ENCODE measurements around the gene DAPK2. TPM values are rescaled to one million over a fixed set of nuclear protein-coding genes. Genes with fewer than 3 reads are reported as not detected.
"Not testable (repeated sequence)": the region's sequence is repeated elsewhere in the genome, so short reads cannot be mapped to it uniquely, and the experiment has no call there.

Gene DAPK2
- polyA plus RNA-seq, 4 donors: 4.9 to 6.2 (median 5.1) TPM

DNA sequence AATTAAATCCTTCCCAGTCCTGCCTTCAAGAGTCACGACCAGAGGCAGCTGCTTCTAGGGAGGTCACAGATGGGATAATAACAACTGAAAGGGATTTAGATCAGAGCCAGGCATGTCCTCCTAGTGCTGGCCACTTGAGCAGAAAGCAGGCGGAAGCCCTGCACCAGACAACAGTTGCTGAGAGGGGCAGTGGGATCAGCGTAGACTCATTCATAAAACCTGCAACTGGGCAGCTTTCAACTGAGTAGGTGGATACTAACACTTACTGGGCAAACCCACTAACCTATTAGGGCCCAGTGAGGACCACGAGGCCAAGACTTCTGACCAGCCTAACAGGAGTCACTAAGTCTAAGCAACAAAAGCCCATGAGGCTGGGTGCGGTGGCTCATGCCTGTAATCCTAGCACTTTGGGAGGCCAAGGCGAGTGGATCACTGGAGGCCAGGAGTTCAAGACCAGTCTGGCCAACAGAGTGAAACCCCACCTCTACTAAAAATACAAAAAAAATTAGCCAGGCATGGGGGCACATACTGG is 67.0 kb downstream of the DAPK2 start:
- DNase-seq (ENCODE audit: low read depth in 4 of 4, low spot score in 3 of 4): no peak

DNA sequence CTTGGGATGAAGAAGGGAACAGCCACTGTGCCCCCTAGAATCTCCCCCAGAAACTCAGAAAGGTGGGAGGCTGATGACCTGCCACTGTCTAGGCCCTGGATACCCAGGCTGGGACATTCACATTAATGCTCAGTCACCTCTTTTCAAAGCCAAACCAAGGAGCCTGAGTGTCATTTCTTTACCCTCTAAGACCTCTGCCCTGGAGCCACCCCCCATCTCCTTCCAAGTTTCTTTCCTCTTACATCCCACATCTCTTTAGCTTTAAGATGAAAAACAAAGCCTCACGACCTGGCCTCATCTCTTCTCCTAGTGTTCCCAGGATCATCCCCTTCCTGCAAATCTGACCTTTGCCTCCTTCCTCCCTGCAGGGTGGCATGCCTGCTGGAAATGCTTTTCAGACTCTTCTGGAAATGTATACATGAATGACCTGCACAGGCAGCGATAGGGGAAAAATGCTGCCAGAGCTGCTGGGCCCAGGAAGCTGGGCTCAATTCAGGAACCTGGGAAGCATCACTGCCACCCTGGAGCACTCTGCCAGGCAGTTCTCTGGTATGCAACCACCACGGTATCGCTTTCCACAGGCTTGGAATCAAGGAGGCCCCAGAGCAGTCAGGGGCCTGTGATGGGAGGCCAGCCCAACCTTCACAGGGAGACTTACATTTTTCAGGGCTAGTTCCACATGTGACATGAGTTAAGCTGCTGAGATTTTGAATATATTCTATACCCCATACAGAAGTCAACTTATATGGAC is 67.6 kb downstream of the DAPK2 start:
- DNase-seq (ENCODE audit: low read depth in 4 of 4, low spot score in 3 of 4): no peak

DNA sequence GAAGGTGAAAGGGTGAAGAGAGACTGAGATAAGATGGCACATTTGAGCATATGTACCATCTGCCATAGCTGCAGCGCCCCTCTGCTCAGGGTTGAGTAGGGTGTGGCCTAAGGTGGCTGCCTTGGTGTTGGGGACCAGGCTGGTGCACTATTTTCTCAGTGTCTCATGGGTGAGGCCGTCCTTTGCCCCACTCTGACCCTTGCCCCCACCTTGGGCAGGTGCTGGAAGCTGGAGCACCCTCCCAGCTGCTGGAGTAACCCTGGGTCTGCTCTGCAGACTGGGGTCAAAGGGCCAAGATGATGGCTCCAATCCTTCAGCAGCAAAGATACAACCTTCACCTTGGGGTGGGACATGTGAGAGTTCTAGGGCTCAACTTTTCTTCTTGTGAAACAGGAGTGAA is 69.2 kb downstream of the DAPK2 start:
- no peak for DNase-seq (ENCODE audit: low read depth in 4 of 4, low spot score in 3 of 4)

DNA sequence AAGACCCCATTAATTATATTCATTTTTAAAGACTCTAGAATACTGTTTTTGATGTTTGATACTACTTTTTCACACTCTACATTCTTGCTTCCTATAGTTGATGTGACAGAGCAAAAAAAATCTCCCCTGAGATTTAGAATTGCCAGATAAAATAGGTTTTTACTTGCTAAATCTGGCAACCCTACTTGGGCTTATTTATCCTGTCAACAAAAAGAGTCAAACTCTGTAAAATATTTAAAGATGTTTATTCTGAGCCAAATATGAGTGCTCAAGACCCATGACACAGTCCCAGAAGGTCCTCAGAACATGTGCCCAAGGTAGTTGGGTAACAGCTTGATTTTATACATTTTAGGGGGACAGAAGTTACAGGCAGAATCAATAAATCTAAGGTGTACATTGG is 72.3 kb downstream of the DAPK2 start:
- no peak for DNase-seq (ENCODE audit: low read depth in 4 of 4, low spot score in 3 of 4)

DNA sequence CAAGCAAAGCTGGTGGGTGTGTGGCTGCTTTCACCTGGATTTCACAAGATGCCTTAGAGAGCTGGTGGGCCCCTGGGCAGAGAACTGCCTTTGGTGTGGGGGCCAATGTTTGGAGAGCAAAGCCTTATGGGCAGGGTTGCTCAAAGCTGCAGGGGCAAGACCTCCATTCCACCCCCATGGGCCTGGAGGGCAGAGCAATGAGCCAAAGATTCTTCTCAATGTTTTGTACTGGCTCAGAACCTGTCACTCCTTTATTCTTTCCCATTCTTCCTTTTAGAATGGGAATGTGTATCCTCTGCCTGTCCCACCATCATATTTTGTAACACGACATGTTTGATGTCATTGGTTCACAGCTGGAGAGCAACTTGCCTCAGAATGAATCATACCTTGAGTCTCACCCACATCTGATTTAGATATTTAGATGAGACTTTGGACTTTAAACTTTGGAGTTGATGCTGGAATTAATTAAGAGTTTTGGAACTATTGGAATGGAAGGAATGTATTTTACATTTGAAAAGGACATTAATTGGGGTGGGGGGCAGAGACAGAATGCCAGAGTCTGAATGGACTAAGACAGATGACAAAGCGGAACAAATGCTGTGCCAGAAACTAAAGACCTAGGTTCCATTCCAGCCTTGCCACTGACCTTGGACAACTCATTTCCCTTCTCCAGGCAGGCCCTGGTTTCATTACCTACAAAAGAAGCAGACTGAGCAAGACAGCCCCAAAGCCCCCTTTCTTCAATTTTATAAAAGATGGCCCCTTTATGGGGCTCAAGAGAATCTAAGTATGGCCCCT is 72.9 kb downstream of the DAPK2 start:
- DNase-seq (ENCODE audit: low read depth in 4 of 4, low spot score in 3 of 4): no peak

DNA sequence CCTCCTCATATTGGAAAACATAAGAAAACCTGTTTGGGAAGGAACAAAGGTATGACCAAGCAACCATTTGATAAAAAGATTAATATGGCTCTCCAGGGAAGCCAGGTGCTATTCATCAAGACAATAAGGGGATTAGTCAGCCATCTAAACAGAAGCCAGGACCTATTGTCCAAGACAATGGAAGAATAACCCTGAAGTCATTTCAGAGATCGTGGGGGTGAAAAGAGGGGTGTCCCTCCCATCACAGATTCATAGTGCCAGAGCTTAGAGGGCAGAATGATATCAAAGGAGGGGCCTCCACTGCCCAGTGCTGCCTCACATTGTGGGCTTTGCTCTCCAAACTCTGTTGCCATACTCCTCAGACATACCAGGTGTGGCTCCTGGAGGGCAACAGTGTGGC is 73.5 kb downstream of the DAPK2 start:
- DNase-seq (ENCODE audit: low read depth in 4 of 4, low spot score in 3 of 4): no peak

DNA sequence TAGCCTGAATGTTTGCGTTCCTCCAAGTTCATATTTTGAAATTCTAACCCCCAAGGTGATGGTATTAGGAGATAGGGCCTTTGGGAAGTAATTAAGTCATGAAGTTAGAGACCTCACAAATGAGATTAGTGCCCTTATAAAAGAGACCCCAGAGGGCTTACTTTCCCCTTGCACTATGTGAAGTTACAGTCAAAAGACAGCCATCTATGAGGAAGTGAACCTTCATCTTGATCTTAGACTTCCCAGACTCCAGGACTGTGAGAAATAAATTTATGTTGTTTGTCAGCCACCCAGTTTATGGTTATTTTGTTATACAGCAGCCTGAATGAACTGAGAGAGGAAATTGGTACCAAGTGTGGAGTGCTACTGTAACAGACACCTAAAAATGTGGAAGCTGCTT is 74.4 kb downstream of the DAPK2 start:
- DNase-seq (ENCODE audit: low read depth in 4 of 4, low spot score in 3 of 4): no peak

DNA sequence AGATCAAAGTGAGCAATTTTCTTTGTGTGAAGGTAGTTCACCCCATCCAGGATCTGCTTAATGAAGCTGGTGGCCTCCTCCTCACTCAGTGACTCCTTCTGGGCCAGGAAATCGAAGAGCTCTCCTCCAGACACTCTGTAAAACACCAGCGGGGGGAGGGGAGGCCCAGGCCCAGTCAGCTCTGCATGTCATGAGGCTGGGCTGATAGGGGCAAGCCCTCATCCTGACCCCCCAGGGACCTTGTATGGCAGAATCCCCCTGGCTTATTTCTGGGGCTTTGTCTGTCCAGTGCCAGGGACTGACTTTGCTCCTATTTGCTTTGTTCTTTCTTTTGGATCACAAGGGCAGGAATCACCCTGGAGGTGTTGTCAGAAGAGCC is 74.9 kb downstream of the DAPK2 start:
- DNase-seq (ENCODE audit: low read depth in 4 of 4, low spot score in 3 of 4): no peak

DNA sequence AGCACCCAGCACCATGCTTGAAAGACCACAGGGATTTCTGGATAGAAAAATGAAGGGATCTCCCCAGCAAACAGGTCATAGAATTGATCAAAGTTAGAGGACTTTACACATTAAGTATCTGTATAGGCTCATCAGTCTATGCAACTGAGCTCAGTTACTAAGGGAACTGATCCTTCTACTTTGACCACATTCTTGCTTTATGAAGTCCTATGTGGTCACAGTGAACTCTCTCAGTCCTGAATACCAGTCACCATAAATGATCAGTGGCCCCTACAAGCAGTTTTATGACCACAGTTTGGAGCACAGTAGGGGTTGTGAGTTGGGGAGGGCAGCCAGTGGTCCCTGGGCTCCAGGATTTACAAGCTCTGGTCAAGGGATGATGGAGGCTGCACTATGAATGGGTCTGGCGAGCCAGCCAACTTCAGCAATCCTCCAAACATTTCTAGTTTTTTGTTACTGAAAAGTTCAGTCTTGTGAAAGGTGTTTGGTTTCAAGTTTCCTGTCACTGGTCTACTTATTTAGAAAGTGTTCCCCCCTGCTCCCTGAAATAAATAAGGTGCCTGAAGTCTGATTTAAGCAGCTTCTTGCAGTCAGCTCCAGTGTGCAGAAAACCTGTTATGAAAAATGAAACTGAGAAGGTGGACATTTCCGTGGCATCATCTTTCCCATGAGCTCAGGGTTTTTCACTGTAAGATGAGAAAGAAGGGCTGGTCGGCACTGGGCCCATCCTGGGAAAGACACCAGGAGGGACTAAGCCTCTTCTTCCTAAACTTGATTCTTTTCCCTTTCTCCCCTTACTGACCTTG is 75.5 kb downstream of the DAPK2 start:
- DNase-seq (ENCODE audit: low read depth in 4 of 4, low spot score in 3 of 4): no peak

DNA sequence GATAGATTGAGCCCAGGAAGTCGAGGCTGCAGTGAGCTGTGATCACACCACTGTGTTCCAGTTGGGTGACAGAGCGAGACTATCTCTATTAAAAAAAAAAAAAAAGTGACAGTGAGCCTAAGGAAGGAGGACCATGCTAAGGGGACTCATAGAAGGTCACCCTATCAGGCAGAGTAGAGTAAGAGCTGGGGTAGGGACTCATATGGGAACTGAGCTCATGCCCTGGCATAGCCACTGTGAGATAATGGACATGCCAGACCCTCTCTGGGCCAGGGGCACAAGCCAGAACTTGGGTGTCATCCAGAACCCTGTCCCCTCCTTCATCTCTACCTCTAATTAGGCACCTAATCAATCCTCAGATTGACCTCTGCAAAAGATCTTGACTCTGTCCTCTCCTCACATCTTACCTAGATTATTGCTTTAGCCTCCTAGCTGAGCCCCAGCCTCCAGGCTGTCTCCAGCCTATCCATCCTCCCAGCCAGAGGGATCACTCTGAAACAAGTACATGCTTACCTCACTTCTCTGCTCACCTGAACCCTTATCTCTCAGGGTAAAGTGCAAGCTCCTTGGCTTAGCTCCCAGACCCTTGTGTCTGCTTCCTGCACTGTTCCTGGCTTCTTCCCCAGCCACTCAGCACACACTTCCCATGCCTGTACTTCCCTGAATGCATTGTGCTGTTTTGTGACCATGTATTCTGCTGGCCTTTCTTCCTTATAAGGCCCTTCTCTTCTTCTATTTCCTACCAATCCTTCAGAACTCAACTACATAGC is 76.4 kb downstream of the DAPK2 start:
- DNase-seq (ENCODE audit: low read depth in 4 of 4, low spot score in 3 of 4): no peak

DNA sequence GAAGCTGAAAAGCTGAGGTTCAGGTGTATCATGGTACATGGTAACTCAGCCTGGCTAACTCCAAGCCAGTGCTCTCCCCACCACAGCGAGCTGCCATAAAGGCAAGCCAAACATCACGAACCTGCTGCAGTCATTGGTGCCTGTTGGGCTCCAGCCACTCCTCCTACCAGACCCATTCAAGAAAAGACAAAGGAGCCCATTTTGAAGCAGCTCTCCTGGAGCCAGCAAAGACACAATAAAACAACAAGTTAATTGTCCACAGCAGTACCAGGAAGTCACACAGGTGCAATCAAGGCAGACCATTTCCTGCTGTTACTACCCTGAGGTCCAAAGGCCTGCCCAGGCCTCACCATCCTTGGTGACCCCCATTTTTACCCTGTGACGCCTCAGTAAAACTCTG is 77.6 kb downstream of the DAPK2 start:
- no peak for DNase-seq (ENCODE audit: low read depth in 4 of 4, low spot score in 3 of 4)

DNA sequence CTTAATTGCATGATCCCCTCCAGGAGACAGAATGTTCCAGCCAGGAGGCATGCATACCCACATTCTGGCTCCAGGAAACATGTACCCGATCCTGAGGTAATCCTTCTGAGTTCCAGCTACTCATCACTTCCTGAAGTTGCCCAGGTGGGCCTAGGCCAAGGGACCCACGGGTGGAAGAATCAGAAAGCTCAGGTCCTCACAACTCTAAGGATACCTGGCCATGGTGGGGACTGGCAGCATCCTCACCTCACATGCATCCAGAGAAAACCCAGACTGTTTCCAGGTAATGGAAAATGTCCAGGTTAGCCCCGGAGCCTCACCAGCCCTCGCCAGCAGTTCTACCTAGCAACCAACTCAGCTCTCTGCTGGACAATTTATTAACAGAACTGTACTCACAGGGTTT is 78.2 kb downstream of the DAPK2 start:
- DNase-seq (ENCODE audit: low read depth in 4 of 4, low spot score in 3 of 4): no peak

DNA sequence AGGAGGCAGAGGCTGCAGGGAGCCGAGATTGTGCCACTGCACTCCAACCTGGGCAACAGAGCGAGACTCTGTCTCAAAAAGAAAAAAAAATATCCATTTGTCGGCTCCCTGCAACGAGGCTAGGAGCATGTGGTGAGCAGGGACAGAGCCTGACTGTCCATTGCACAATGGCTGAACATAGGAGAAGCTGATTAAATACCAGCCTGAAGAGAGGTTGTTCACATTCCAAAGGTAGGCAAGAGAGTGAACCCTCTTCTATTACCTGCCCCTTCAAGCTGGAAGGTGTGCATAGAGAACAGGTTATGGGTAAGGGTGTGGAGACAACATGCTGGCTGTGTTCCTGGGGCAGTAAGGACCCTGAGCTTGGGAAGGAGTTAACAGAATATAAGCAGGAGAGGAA is 78.7 kb downstream of the DAPK2 start:
- DNase-seq (ENCODE audit: low read depth in 4 of 4, low spot score in 3 of 4): no peak

DNA sequence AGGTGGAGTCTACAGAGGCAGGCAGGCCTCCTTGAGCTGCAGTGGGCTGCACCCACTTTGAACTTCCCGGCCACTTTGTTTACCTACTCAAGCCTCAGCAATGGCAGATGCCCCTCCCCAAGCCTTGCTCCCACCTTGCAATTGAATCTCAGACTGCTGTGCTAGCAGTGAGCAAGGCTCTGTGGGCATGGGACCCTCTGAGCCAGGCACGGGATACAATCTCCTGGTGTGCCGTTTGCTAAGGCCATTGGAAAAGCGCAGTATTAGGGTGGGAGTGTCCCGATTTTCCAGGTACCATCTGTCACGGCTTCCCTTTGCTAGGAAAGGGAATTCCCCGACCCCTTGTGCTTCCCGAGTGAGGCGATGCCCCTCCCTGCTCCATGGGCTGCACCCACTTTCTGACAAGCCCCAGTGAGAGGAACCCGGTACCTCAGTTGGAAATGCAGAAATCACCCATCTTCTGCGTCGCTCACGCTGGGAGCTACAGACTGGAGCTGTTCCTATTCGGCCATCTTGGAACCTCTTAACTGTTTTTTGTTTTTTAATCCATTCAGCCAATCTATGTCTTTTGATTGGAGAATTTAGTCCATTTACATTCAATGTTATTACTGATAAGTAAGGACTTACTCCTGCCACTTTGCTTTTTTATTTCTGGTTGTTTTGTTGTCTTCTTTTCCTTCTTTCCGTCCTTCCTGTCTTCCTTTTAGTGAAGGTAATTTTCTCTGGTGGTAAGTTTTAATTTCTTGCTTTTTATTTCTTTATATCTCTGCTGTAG is 83.2 kb downstream of the DAPK2 start:
- DNase-seq (ENCODE audit: low read depth in 4 of 4, low spot score in 3 of 4): not testable (repeated sequence)

DNA sequence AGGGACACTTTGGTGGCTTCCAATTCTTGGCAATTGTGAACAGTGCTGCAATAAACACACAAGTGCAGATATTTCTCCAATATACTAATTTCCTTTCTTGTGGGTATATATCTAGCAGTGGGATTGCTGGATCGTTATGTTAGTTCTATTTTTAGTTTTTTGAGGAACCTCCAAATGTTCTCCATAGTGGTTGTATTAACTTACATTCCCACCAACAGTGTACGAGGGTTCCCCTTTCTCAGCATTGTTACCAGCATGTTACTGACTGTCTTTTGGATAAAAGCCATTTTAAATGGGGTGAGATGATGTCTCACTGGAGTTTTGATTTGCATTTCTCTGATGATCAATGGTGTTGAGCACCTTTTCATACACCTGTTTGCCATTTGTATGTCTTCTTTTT is 92.8 kb downstream of the DAPK2 start:
- DNase-seq (ENCODE audit: low read depth in 4 of 4, low spot score in 3 of 4): no peak

DNA sequence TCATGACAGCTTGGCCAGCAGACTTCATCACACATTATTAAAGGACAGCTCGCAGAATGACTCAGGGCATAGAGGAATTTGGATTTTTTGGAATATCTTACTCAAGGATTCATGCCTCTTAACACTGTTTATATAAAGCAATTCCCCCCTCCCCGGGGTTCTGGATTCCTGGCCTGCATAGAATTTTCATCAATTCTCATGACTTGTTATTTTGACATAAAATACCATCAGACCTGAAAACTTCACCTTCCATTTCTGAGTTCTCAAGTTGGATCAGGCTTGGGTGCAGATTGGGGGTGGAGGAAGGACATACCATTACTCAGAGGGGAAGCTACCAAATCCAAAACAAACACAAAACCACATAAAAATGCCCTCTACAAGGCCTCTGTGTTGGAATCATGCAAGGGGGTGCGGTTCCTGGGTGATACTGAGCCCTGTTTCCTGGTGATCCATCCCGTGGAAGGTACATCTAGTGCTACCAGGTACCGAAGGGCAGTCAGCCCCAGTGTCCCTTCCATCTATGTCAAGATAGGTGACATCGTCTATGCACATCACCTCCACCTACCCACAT is 95.3 kb downstream of the DAPK2 start:
- DNase-seq (ENCODE audit: low read depth in 4 of 4, low spot score in 3 of 4): no peak

DNA sequence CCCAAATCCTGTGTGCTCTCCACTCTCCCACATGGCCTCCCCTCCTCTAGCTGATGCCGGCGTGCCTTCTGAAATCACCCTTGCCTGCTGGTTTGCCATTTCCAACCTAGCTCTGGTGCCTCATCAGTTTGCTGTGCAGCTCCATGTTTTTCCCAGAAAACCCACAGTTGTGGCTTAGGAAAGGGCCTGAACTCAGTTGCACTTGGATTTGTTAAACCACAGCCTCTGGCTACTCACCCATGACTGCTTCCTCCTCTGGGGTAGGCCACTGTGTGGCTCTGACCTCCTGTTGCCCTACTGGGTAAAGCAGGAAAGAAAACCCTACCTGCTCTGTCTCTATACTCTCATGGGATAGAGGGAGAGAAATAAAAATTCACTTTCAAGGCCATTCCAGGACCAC is 97.3 kb downstream of the DAPK2 start:
- DNase-seq (ENCODE audit: low read depth in 4 of 4, low spot score in 3 of 4): no peak

DNA sequence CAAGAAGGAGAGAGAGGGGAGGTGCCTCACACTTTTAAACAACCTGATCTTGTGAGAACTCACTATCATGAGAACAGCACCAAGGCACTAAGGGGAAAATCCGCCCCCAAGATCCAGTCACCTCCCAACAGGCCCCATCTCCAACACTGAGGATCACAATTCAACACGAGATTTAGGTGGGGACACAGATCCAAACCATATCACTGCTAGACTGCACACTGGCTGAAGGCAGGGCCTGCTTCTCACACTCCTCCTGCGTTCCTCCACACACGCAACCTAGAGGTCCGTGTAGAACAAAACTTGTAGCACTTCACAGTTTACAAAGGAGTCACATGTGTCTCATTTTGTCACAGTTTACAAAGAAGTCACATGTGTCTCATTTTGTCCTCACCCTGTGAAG is 97.8 kb downstream of the DAPK2 start:
- no peak for DNase-seq (ENCODE audit: low read depth in 4 of 4, low spot score in 3 of 4)

DNA sequence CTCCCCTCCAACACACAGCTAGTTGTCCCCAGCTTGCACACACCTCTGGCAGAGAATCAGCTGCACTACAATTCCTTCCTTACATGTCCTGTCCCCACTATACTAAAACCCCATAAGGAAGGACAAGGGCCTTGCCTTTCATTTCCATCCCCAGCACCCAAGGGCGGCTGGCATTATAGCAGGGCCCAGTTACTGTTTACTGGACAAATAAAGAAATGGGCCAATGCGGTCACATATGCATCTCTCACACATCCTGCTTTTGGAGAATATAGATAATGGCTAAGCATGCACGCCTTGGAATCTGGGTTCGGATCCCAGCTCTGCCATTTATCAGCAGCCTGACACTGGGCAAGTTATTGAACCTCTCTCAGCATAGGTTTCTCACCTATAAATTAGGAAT is 99.1 kb downstream of the DAPK2 start:
- no peak for DNase-seq (ENCODE audit: low read depth in 4 of 4, low spot score in 3 of 4)

Measured in right renal pelvis (tissue), 4 donors.